A549 treated with AZD9567 at 1 μM for 4 hours (cell line): ENCODE results near the gene UBL4A. TPM values are rescaled to one million over a fixed set of nuclear protein-coding genes. Genes with fewer than 3 reads are reported as not detected.

ENCODE experiments used
- total RNA-seq: library from RNA; stranded (reverse); fragments of 200-300 nt; extraction: Qiagen RNA extraction; gene quantifications from 5 replicates; pipeline ENCODE4 v1.2.3, GENCODE V29; 2022; ENCODE audit not compliant: insufficient read depth

Gene UBL4A
- 62.5 to 67.8 TPM (median 64.3 TPM) in 5 replicates for total RNA-seq

GRCh38 chrX:154486396-154487207 is at the start of gene UBL4A:
UBL4A (minus strand) TSS chrX:154486615; CDS start chrX:154486584, 31 bp downstream.

GRCh38 chrX:154515966-154516655 is 29.7 kb upstream of the UBL4A start, which contains the start of gene FAM3A:
FAM3A (minus strand) TSS chrX:154516232; CDS start chrX:154515772, 460 bp downstream.

GRCh38 chrX:154490414-154491083 is 4.1 kb upstream of the UBL4A start, which contains the start of gene SLC10A3:
SLC10A3 (minus strand) TSS chrX:154490629; CDS start chrX:154488940, 1,689 bp downstream.

GRCh38 chrX:154478728-154479622 is 7.4 kb downstream of the UBL4A start, which contains the start of gene LAGE3:
LAGE3 (minus strand) TSS chrX:154479281; CDS start chrX:154478915, 366 bp downstream.

GRCh38 chrX:154458116-154458953 is 28.1 kb downstream of the UBL4A start, which contains the start of gene PLXNA3:
PLXNA3 (plus strand) TSS chrX:154458281; CDS start chrX:154460184, 1,903 bp downstream.

GRCh38 chrX:154443992-154444754 is 42.2 kb downstream of the UBL4A start, which contains the start of gene FAM50A:
FAM50A (plus strand) TSS chrX:154444141; CDS start chrX:154444236, 95 bp downstream.

GRCh38 chrX:154436983-154437752 is 49.2 kb downstream of the UBL4A start, which contains the start of gene GDI1:
GDI1 (plus strand) TSS chrX:154437154; CDS start chrX:154437255, 101 bp downstream.

Other genes with a start within 250 kb of the UBL4A start
- not detected in 5 replicates for gene OPN1MW3, start 229.0 kb downstream of the UBL4A start, total RNA-seq
- gene TEX28, start 191.5 kb downstream of the UBL4A start, total RNA-seq: not detected in 5 replicates
- 0.03 to 0.06 TPM in 2 of 5 replicates, not detected in the others for gene TKTL1, start 190.8 kb downstream of the UBL4A start, total RNA-seq
- gene FLNA, start 112.0 kb downstream of the UBL4A start, total RNA-seq: 1,398 to 1,786 TPM (median 1,537 TPM) in 5 replicates
- gene EMD, start 107.3 kb downstream of the UBL4A start, total RNA-seq: 139 to 167 TPM (median 160 TPM) in 5 replicates
- gene RPL10, start 88.2 kb downstream of the UBL4A start, total RNA-seq: 5,537 to 5,934 TPM (median 5,663 TPM) in 5 replicates
- 28.0 to 33.0 TPM (median 30.2 TPM) in 5 replicates for gene DNASE1L1, start 77.4 kb downstream of the UBL4A start, total RNA-seq
- gene TAFAZZIN, start 75.1 kb downstream of the UBL4A start, total RNA-seq: 20.0 to 39.1 TPM (median 37.4 TPM) in 5 replicates
- 86.0 to 111 TPM (median 105 TPM) in 5 replicates for gene ATP6AP1, start 57.9 kb downstream of the UBL4A start, total RNA-seq
- 99.0 to 111 TPM (median 108 TPM) in 5 replicates for gene GDI1, start 49.5 kb downstream of the UBL4A start, total RNA-seq
- 87.7 to 122 TPM (median 113 TPM) in 5 replicates for gene FAM50A, start 42.5 kb downstream of the UBL4A start, total RNA-seq
- 14.0 to 24.4 TPM (median 20.9 TPM) in 5 replicates for gene PLXNA3, start 28.3 kb downstream of the UBL4A start, total RNA-seq
- gene LAGE3, start 7.3 kb downstream of the UBL4A start, total RNA-seq: 47.4 to 71.3 TPM (median 68.7 TPM) in 5 replicates
- gene SLC10A3, start 4.0 kb upstream of the UBL4A start, total RNA-seq: 43.3 to 46.5 TPM (median 44.4 TPM) in 5 replicates
- gene FAM3A, start 29.6 kb upstream of the UBL4A start, total RNA-seq: 40.7 to 46.1 TPM (median 45.3 TPM) in 5 replicates
- 1,265 to 1,646 TPM (median 1,455 TPM) in 5 replicates for gene G6PD, start 60.2 kb upstream of the UBL4A start, total RNA-seq
- 33.2 to 47.2 TPM (median 44.4 TPM) in 5 replicates for gene IKBKG, start 61.0 kb upstream of the UBL4A start, total RNA-seq
- gene CTAG1A, start 98.5 kb upstream of the UBL4A start, total RNA-seq: 0.10 TPM in 1 of 5 replicates, not detected in the others
- gene CTAG1B, start 132.7 kb upstream of the UBL4A start, total RNA-seq: not detected in 5 replicates
- not detected in 5 replicates for gene CTAG2, start 167.0 kb upstream of the UBL4A start, total RNA-seq